AG08396 (cell line): ENCODE measurements around the gene RFPL3.
"Not testable (repeated sequence)": the region's sequence is repeated elsewhere in the genome, so short reads cannot be mapped to it uniquely, and the experiment has no call there.

Source experiments
- DNase-seq: peaks from one replicate; pipeline ENCODE4 v3.0.0; 2012; ENCODE audit warnings: low spot score, mixed read lengths

RFPL3 gene

GRCh38 chr22:32357567-32357966, at the start of gene RFPL3:
RFPL3 (plus strand) TSS chr22:32357867; CDS start chr22:32358072, 205 bp downstream.
- not testable (repeated sequence) for DNase-seq

DNA sequence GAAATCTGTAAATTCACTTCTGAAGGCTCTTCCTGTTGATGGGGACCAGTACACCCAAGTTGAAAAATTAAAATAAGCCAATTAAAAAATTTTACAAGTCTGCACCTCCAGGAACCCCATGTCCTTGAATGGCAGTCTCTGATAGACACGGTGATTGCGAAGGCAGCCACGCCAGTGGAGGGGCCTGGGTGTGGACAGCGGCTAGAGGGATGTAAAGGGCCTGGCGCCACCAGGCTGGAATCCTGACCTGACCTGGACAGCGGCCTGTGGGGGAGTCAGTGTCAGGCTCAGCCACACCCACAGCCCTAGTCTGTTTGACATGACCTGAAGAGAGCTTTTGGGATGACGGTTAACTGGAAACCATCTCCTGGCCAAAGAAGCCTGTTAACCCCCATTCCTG, 49.5 kb upstream of the RFPL3 start:
- no peak for DNase-seq

DNA sequence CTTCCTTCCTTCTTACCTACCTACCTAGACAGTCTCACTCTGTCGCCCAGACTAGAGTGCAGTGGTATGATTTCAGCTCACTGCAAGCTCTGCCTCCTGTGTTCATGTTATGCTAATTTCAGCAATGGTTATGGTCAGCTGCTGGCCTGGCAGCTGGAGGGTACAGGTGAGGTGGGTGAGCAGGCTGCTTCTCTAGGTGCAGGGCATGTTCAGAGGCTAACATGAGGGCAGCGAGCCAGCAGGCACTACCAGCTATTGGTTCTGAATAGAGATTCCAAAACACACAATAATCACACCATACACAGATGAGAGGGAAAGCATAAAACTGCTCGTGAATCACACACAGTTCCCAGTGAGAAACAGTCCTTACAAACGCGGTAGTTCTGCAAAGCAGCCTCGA, 48.7 kb upstream of the RFPL3 start:
- no peak for DNase-seq

GRCh38 chr22:32309585-32310251, 47.9 kb upstream of the RFPL3 start:
- DNase-seq = peak; percentile 2

- no peak for DNase-seq
These were observed 46.9 kb upstream of the RFPL3 start for GRCh38 chr22:32310777-32311176.

- peak; percentile 0 for DNase-seq
These were observed 46.1 kb upstream of the RFPL3 start for GRCh38 chr22:32311551-32312071.

DNA sequence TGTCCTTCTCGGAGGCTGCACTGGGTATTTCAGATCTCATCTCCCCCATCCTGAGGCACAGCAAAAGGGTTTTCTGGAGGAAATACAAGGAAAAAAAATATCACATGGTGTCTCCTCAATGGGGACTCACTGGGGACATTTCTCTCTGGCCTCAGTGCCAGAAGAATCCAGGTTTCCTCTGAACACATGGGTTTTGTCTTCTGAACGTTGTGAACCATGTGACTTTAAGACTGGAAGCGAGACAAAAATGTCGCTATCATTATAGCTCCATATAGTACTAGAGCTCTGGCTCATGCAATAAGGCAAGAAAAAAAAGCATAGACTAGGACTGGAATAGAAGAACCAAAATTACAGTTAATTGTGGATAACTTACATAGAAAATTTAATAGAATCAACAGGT, 44.9 kb upstream of the RFPL3 start:
- DNase-seq = no peak

DNA sequence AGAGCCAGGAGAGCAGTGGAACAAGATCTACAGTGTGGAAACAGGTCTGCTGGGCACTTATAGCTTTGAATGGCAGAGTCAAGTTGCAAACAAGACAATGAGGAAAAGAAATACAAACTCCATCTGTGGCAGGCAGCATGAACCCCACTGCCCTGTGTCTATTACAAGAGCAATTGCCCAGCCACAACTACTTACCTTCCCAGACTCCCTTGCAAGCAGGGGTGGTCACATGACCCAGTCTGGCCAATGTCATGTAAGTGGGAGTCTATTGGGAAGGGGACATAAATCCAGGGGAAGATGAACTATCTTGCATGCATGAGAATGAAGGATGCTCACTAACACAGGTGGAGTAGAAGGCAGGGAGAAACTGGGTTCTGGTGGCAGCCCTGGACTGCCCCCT, 44.1 kb upstream of the RFPL3 start:
- DNase-seq = no peak

- DNase-seq = no peak
These were observed 40.1 kb upstream of the RFPL3 start for GRCh38 chr22:32317524-32317923.

DNA sequence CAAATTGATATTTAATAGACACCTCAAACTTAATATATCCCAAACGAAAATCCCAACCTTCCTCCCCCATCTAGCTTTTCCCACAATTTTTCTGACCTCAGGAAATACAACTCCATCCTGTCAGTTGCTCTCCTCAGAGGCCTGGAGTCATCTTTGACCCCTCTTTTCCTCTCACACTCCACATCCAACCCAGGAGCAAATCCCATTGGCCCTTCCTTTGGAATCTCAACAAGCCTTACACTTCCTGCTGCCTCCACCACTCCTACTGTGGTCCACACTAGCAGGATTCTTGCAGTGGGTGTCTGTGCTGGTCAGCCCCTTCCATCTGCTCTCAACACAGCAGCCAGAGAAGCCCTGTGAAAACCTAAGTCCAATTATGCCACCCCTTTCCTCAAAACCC, 39.3 kb upstream of the RFPL3 start:
- no peak for DNase-seq

DNA sequence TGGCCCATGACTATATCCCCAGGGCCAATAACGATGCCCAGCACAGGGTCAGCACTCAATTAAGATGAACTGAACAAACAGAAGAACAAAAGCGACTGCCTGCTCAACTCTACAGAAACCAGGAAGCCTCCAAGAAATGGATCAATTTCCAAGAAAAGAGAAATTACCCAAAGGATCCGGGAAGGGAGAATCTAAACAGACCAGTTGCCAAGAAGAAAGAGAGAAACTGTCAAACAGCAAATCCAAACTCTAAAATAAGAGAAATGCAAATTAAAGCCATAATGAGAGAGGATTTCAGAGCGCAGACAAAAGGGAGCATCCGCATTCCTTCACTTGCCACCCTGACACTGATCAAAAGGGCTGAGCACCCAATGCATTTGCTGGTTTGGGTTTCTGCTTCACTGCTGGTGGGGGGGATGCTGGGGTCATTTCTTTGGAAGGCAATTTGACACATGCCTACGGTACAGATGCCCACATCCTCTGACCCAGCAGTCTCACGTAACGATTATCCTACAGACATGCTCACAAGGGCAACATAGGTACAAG, 37.7 kb upstream of the RFPL3 start:
- DNase-seq = no peak

- no peak for DNase-seq
These were observed 34.7 kb upstream of the RFPL3 start for GRCh38 chr22:32322986-32323385.

DNA sequence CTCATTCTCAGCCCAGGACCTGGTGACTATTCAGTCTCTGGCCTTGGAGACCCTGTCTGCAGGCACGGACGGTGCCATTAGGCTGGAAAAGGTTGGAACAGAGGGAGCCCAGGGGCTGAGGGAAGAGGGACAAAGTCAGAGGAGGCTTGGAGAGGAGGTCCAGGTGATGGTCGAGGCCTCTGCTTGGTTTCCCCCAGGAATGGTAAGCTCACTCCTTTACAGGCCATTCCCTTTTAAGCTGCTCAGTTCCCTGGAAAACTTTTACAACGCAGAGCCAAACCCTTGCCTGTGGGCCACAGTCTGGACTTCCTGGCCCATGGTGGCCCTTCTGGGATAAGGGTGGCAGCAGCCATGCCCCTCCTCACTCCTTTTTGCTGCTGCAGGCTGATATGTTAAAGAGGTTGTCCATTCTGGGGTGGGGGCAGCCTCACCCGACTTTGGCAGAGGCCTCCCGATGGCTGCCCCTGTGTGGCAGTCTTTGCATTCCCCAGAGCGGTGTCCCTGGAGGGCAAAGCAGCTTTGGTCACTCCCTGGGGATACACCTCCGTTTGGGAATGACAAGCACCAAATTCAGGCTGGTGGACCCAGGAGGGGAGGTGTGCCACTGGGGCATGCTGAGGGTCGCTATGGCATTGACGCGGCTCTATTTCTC, 34.0 kb upstream of the RFPL3 start:
- no peak for DNase-seq

- DNase-seq = no peak
These were observed 32.9 kb upstream of the RFPL3 start for GRCh38 chr22:32324505-32325415.

DNA sequence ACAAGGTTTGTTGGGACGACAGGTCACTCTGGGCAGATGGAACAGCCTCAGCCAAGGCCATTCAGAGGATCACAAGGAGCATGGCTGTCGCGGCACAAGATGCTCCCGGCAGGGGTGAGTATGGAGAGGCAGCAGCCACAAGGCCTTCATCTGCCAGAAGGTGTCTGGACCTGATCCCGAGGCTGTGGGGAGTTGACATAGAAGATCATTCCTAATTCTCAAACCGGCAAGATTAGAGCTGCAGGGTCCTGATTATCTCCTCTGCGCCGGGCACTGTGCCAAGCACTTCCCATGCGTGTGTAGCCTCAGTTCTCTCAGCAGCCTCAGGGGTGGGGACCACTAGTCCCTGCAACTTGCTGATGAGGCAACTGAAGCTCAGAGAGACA, 32.3 kb upstream of the RFPL3 start:
- DNase-seq = no peak

- DNase-seq = no peak
These were observed 31.8 kb upstream of the RFPL3 start for GRCh38 chr22:32325811-32326237.

- DNase-seq = no peak
These were observed 31.0 kb upstream of the RFPL3 start for GRCh38 chr22:32326647-32327046.

DNA sequence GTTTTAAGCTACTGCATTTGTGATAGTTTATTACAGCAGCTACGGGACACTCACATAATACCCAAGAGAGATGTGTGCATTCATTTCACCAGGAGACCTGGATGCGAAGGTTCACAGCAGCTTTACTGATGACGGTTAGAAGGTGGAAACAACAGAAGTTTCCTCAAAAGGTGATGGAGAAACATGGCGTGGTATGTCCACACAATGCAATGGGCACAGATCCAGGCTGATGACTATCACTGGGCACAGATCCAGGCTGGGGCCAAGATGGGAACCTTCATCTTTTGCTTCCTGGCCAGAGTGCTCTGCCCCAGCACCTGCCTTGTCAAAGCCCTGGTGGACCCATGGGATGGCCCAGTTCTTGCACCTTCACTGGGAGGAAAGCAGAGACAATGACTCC, 30.6 kb upstream of the RFPL3 start:
- no peak for DNase-seq

DNA sequence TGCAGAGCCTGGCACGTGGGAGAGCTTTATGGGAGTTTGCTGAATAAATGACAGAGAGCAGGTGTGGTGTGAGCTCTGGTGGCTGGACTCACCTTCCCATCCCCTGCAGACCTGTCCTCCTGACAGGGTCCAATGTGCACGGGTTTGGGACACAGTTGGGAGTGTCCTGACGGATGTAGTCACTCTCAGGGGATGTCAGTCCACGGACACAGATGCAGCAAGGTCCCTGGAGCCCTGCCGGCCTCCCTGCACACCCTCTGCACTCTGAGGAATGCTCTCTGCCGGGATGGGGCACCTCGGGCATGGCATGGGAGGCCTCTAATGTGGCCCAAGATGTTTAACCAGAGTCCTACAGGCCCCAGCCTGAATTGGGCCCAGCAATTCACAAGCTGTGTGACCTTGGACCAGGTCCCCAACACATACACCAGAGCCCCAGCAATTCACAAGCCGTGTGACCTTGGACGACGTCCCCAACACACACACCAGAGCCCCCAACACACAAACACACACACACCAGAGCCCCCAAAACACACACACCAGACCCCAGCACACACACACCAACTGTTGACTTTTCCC, 30.0 kb upstream of the RFPL3 start:
- DNase-seq = no peak

DNA sequence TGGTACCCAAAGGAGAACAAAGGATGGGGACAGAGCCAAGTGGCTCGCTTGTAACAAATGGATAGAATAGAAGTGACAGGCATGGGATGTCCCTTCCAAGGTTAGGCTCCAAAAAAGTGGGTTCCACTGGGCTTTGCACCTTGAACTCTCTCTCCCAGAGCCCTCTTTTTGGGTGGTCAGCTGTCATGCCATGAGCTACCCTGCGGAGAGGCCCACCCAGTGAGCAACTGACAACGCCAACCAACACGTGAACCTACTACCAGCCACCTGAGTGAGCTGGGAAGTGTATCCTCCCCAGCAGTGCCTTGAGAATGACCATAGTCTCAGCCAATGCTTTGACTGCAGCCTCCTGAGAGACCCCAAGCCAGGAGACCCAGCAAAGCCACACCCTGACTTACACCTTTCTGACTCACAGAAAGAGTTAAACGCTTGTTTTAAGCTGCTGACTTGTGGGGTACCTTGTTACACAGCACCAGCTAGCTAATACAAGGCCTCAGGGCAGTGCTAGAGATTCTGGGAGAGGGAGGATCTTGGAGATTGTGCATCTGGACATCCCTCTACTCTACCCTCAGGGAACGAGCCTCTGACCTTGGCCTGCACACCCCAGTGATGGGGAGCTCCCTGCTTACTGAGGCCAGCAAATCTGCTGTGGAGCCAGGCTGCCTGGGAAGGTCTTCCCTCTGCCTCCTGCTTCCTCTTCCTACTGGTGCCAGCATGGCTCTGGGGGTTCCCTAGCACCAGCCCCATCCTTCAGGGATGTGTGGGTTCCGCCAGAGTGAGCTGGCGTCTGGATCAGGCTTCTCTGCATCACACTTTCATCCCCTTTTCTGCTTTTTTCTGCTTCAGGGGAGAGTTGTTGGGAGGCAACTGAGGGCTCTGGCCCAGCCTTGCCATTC, 29.1 kb upstream of the RFPL3 start:
- no peak for DNase-seq

- DNase-seq = no peak
These were observed 28.4 kb upstream of the RFPL3 start for GRCh38 chr22:32329202-32329645.
